MV-4-11 (cell line): ENCODE measurements around the gene DGKB.
A peak's percentile ranks its signal among the peaks of the same experiment; 100 is the strongest.

Source experiments
- DNase-seq: peaks from one replicate; lab custom pipeline; 2025; lab: John Stamatoyannopoulos, UW

Gene DGKB

GRCh38 chr7:14688208-14688607 lies 214.3 kb downstream of the DGKB start:
- DNase-seq, result no peak

DNA sequence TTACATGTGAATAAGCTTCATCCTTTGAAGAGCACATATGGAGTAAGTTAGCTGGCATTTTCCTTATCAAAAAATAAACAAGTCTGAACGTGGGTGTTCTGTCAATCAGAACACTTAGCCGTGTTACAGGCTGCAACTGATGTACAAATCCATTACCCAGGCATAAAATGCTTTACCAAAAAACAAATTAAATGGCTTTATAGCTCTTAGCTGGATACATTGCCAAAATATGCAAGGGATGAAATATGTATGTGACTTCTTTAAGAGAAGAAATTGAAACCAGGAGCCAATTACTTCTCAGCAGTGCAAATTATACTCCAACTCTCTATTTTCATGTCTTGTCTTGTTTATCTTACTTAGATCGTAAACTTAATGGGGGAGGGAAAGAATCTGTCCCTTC lies 214.8 kb downstream of the DGKB start:
- no peak for DNase-seq

GRCh38 chr7:14687241-14687640 lies 215.3 kb downstream of the DGKB start:
- no peak for DNase-seq

DNA sequence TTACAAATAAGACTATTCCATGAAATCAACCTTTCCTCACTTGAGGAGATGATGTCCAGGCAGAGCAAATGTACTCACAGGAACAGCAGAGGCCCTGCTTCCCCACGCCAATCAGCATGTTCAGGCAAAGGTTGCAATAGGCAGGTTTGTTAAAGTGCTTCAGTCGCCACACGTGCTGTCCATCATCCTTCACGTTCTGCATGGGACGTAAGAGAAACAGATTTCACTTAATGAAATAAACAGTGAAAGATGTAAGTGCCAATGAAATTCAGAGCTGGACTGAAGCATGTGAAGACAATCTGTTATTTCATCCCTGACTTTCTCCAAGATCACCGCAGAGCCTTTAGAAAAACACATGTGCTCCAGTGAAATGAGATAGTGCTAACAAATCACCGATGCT lies 217.4 kb downstream of the DGKB start:
- DNase-seq, result no peak

- DNase-seq, result no peak
These were observed 219.6 kb downstream of the DGKB start for GRCh38 chr7:14682910-14683465.

- DNase-seq, result no peak
These were observed 225.7 kb downstream of the DGKB start for GRCh38 chr7:14676896-14677295.

GRCh38 chr7:14673202-14673601 lies 229.3 kb downstream of the DGKB start:
- DNase-seq, result no peak

DNA sequence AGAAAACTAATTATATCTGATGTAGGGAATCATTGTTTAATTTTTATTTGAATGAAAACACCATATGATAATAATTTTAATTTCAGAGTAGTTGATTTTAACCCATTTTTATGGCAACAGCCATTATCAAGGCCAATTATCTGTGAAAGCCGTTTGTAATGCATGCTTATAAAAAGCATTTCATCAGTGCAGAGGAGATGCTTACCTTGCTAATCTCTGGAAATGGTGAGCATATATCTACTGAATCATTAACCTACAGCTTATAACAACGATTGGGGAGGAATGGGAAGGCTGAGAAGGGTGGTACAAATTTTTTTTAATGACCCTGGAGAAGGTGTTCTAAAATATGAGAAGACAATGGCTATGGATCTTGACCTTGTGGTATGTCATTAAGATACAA lies 235.6 kb downstream of the DGKB start:
- no peak for DNase-seq

GRCh38 chr7:14666304-14666703 lies 236.2 kb downstream of the DGKB start:
- no peak for DNase-seq

GRCh38 chr7:14639801-14640200 lies 262.8 kb downstream of the DGKB start:
- DNase-seq, result no peak

DNA sequence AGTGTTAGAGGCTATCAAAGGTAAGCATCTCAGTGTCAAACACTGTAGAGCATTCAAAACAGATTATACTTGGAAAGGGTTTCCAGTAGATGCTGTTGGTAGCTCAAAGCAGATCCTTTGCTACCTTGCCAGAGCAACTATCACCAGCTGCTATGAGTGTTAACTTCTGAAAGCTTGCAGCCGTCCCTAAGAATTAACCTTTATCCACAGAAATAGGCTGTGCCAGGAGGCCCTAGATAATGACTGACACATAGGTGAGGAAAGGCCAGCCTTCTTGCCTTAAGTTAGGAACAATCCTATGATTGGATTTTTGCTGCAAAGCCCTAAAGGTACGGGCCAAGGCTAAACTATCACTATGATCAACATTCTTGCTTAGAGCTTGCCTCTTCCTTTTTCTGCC lies 263.2 kb downstream of the DGKB start:
- DNase-seq, result no peak

GRCh38 chr7:14637968-14638367 lies 264.6 kb downstream of the DGKB start:
- DNase-seq, result no peak

DNA sequence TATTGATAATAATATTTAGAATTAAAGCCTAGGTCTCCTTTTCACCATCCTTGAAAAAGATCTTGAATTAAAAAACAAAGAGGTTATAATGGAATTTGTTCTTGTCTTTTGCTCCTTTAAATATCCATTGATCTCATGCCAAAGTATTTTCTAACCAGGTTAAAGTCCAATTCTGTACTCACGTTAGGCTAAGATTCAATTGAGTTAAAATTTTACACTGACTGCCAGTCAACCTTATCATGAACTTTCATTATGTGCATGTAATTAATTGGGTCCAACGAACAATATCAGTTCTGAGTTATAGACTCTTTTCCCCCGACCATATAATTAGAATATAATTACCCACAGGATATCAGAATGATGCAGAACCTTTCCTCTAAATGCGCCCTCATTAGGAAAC lies 266.6 kb downstream of the DGKB start:
- no peak for DNase-seq

DNA sequence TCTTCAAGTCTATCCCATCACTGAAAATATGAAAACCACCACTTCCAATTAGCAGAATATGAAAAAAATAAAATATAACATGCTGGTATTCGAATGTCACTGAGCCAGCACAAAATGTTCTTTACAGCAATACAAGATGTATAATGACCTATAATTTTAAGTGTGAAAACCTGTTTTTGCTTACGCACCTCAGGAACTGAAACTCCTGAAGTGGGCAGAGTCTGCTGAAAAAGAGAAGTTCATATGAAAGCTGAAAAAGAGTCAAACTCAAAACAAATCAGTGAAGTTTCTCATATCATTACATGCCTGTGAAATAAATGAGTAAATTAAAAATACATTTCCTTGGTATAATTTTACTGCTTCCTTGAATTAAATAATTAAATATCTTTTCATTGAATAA lies 272.5 kb downstream of the DGKB start:
- peak; percentile 5 for DNase-seq

DNA sequence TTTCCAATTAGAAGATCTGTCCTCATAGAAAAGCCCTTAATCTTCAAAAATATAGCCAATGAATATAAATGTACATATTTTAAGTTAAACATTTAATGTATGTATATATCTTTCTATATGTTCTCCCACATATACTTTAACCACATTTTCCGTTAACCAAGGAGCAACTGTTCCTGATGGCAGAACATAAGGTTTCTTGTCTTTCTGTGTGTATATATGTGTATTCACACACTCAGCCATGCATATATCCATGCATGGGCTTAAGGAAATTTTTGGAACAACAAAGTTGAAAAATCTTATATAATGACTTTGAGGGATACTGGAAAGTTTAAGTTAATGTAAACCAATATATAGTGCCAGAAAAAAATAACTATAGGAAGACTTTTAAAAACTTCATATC lies 274.0 kb downstream of the DGKB start:
- no peak for DNase-seq

- DNase-seq, result no peak
These were observed 276.5 kb downstream of the DGKB start for GRCh38 chr7:14626076-14626475.

- no peak for DNase-seq
These were observed 280.0 kb downstream of the DGKB start for GRCh38 chr7:14622559-14622958.

- DNase-seq, result no peak
These were observed 296.4 kb downstream of the DGKB start for GRCh38 chr7:14606101-14606500.

DNA sequence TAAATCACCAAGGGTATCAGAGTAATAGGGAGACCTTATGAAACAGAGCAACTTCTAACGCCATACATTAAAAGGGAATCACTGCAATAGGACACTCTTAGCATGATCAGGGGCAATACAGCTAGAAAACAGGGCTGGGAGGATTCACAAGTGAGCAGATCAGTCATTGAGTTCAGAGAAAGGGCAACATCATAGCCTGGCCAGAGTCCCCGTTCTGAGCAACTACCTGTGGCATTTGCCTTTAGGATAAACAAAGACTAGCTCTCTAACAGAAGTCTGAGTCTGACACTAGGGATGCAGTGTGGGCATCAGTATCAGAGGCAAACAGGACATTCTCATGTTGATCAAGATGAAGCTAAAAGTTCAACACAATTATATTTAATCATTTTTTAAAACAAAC lies 297.9 kb downstream of the DGKB start:
- DNase-seq, result no peak

DNA sequence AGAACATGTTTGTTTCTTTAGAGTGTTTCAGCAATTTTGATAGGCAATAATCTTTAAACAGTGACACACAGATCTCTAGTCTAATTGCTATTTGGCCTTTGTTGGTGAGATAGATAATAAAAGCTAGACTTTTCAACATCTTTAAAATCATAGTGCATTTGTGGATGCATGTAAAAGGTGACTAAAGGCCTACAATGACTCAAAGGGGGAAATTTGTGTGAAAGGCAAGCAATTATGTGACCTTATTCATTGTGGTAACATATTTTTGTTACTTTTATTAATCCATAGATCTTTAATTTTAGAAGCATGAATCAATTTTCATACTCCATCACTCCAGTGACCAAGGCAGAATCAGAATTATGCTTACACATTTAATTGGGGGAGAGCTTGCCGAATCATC lies 299.7 kb downstream of the DGKB start:
- no peak for DNase-seq

DNA sequence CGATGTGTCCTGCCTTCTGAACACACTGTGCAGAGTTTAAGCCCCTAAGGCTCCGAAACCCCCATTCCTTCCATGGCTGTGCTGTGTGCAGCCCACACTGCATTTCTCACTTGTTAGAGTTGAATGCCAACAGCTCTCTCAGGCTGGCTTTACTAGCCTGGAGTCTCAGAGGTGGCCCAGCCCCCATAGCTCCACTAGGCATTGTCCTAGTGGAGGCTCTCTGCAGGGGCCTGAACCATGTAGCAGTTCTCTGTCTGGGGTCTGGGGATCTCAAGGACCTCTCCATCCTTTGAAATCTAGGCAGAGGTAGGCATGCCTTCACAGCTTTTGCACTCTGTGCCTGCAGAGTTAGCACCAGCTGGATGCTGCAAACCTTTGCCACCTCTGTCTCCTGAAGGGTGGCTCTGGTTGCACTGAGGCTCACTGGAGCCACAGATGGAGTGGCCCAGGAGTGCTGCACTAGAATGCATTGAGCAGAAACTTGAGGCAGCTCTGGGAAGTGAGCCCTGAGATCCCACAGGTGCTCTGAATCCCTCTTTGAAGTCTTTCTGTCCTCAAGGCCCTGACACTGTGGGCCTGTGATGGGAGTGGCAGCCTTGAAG lies 301.7 kb downstream of the DGKB start:
- DNase-seq, result no peak

GRCh38 chr7:14598978-14599377 lies 303.6 kb downstream of the DGKB start:
- DNase-seq, result no peak

GRCh38 chr7:14596421-14596820 lies 306.1 kb downstream of the DGKB start:
- no peak for DNase-seq

- no peak for DNase-seq
These were observed 312.3 kb downstream of the DGKB start for GRCh38 chr7:14590206-14590605.
